Astrocyte of the spinal cord (primary cell): ENCODE results near the gene ZNF709.
"Not testable (repeated sequence)": the region's sequence is repeated elsewhere in the genome, so short reads cannot be mapped to it uniquely, and the experiment has no call there.

Source experiments
- DNase-seq: peaks from one replicate; pipeline ENCODE4 v3.0.0; 2011; ENCODE audit warnings: low read depth, low spot score
- H3K4me3 ChIP-seq: 2 replicates; pipeline ENCODE4 v1.5.1; 2011; ENCODE audit warnings: low read depth, mild to moderate bottlenecking, low read length, moderate library complexity
- CTCF ChIP-seq: IDR thresholded peaks from 2 replicates; pipeline ENCODE4 v1.5.1; 2012; ENCODE audit warnings: low read depth, mild to moderate bottlenecking, low read length, inconsistent platforms
- in situ Hi-C: cut with HindIII; loops from 2 replicates; pipeline ENCODE4 v1.10.0; 2017; ENCODE audit warnings: low sequenced_read_pairs

ZNF709 gene

GRCh38 chr19:12425236-12425887 is 59.3 kb downstream of the ZNF709 start:
- H3K4me3 ChIP-seq, result no peak overlapping the region
- DNase-seq, result no peak
- no peak for TF ChIP-seq CTCF
- in situ Hi-C loops, result no loop called here

- DNase-seq, result not testable (repeated sequence)
Observed at GRCh38 chr19:12417273-12417672, 67.3 kb downstream of the ZNF709 start.

GRCh38 chr19:12411893-12412292 is 72.7 kb downstream of the ZNF709 start:
- H3K4me3 ChIP-seq, result no peak overlapping the region
- in situ Hi-C loops, result no loop called here
- DNase-seq, result no peak
- no peak for TF ChIP-seq CTCF

More at GRCh38 chr19:12417273-12417672, 67.3 kb downstream of the ZNF709 start:
- H3K4me3 ChIP-seq, in situ Hi-C loops: not testable (repeated sequence)
